Islet of Langerhans (tissue), 1 donor: ENCODE measurements around the gene GPHN.

Experiments used
- FAIRE-seq: peaks from one replicate; lab custom pipeline; 2011; peaks lifted over from hg19 to GRCh38; lab: Jason Lieb, UNC

The GPHN gene

DNA sequence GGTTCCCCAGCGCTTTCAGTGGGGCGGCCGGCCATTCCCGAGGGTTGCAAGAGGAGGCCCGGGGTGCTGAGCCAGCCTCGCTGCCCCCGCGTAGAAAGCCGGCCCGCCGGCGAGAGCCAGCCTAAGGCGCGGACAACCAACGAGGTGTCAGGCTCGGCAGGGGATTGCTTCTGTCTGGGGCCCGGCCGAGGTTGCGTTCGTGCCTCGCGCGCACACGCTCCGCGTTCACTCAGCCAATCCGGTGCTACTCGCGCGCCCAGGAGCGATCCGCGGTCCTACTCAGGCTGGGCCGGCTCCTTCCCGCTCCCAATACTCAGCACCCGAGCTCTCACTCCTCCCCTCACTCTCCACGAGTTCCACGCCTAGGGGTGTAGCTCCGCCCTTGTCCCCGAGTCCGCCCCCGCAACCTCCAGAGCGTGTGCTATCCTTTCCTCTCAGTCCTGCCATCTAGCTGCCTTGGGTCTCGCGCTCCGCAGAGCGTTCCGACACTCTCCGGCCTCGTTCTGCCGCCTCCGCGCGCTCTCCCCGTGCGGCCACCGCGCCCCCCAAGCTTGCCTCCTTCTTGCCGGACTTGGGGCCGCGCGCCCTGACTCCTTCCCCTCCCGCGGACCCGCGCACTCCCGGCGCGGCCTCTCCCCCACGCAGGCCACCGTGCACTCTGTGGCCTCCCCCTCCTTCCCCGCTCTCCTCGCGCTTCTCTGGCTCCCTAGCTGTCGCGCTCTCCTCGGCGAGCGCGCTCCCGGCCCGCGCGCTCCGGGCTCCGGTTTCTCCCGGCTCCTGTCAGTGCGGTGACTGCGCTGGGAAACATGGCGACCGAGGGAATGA, at the start of gene GPHN:
Gene GPHN, plus strand, starts transcription at position 426 of the 825 bp plus-strand sequence.
- FAIRE-seq: no peak

DNA sequence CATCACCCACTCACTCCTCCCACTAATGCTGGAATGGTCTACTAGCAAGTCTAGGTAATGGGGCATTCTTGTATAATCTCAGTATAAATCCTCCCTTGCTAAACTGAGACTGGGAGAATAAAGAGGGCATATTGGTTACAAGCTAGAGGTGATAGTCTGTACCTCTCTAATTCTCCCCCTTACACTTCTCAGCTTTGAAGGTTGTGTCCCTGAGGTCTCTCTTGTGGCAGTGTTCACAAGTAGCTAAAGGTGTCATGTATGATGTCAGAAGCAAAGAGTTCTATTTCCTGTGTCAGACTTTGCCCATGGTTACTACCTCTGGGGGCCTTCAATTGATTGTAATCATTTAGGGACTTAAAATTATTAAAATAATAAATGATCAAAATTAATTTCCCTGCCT, 48.3 kb upstream of the GPHN start:
- no peak for FAIRE-seq

DNA sequence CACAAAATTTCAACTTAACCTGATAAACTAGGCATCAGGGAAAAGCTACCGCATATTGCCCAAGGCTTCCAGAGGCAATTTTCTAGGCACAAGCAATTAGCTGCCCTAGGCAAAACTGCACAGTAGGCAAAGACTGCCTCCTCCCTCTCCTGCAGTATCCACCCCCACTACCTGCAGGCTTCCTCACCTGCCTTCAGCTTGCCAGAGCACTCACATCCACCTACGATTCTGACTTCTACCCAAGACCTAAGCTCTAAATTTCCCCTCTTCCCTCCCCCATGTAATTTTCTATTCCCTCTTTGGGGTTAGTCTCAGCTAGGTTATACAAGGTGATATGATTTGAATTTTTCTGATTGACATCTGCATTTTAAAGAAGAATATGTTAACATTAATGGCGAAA, 43.7 kb upstream of the GPHN start:
- FAIRE-seq: no peak

DNA sequence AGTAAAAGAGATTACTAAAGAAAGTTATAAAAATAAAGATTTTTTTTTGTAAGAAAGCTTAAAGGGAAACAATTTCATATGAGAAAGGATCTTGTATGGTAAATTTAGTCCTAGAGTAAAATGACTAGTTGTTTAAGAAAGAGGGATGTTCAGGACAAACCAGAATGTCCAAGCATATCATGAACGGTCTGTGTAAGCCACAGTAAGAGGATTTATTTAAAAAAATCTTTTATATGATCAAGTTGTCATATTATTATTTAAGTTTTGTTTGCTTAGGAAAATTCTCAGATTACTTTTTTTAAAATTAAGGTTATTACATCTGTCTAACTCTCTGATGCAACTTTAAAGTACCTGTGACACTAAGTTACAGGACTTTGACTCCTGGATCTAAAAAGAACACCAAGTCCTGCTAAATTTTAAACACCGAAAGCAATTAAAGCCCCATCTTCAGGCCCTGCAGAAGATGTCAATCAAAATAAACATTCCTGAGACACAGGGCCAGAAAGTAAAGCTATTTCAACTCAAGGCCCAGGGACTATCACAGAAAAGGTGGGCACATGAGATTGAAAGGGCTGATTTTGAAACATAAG, 39.1 kb upstream of the GPHN start:
- no peak for FAIRE-seq

DNA sequence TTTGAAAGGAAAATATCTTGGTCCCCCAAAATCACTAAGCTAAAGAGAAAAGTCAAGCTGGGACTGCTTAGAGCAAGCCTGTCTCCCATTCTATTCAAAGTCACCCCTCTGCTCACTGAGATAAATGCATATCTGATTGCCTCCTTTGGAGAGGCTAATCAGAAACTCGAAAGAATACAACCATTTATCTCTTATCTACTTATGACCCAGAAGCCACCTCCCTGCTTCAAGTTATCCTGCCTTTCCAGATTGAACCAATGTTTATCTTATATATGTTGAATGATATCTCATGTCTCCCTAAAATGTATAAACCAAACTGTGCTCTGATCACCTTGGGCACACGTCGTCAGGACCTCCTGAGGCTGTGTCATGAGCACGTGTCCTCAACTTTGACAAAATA, 36.4 kb upstream of the GPHN start:
- no peak for FAIRE-seq

DNA sequence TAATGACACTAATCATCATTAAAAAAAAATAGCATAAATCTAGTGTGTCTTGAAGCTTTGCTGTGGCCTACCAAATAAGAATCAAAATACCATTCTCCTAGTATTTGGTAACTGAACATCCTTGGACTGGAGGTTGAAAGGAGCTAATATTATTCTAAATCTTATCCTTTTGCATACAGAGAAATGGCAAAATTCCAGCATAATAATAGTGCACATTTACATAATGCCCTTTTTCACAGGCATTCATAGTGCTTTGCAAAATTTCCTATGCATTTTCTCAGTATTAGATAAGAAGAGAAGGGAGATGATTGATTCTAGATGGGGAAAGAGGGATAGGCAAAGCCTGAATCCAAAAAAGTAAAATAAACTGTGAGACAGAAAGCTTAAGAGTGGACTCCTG, 35.7 kb upstream of the GPHN start:
- no peak for FAIRE-seq

DNA sequence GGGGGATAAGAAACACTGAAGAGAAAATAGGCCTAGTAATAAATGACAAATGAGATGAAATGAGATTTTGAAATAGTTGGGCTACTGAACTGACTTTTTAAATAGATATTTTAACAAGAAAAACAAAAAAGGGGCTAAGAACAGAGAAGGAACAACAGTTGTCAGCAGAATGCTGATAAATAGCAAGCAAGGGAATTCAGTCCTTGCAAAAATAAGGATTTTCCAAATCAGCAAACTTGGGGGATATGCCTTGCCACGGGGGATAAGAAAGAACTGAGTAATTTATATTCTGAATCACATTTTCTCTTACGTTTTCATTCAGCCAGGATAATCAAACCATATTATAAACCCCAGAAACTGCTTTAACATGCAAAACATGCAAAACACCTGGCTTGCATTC, 34.7 kb upstream of the GPHN start:
- FAIRE-seq: no peak

DNA sequence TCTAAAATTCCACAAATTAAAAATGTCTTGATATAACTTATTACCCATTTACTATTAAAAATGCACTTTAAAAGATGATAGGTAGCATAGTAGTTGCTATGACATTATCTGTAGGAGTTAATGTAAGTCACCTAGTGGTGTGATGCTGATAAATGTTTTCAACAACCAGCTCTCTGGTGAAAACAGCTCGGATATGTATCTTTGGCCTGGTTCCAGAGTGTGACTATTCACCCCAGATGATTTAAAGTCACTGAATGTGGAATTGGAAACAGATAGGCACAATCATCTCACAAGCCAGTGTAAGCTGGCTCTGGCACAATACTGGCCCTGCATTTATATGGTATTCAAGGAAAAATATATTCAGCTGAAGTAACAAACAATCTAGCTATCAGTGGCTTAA, 31.0 kb upstream of the GPHN start:
- no peak for FAIRE-seq

DNA sequence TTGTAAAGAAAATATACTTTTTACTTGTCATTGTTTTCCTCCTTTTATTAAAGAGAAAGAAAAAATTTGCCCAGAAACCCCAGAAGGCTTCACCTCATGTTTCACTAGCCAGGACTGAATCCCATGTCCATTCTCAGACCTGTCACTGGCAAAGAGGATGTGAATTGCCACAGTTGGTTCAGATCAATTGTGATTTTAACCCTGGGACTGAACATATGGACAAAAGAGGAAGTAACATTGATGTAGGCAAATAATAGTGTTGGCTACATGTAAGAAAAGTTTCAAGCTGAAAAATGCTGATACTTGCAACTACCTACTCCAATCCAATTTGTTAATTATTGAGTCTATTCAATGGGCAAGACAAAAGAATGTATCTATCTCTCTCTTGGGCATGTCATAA, 30.4 kb upstream of the GPHN start:
- no peak for FAIRE-seq

DNA sequence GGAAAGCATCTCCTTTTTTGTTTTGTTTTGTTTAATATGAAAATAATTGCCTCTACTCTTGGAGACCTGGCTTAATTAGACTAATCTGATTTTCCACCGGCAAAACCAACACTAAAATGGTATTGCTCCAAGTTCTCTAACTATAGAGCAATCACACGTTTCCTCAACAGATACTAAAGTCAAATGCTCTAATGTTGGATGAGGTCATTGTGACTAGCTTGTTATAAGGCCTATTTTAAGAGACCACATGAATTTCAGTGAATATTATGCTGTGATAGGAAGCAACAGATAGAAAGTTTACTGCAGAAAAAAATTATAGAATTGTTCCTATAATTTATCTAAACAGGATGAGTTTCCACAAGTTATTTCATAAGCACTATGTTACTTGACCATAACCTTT, 25.1 kb upstream of the GPHN start:
- FAIRE-seq: no peak

DNA sequence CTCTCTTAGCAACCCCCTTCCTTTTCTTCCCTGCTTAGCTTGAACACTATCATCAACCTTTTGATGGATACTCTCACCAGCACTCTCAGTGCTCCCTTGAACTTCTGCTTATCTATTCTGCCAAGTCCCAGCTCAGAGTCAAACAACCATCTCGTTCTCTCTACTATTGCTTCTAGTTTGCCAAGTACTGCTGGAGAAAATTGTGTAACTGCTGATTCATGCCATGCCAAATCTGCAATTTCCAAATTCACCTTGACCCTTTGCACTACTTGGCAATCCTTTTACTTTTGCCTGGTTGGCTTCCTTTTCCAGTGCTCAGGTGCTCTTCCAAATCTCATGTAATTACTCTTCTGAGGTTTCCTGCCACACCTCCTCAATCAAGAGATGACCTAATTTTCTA, 24.6 kb upstream of the GPHN start:
- no peak for FAIRE-seq

DNA sequence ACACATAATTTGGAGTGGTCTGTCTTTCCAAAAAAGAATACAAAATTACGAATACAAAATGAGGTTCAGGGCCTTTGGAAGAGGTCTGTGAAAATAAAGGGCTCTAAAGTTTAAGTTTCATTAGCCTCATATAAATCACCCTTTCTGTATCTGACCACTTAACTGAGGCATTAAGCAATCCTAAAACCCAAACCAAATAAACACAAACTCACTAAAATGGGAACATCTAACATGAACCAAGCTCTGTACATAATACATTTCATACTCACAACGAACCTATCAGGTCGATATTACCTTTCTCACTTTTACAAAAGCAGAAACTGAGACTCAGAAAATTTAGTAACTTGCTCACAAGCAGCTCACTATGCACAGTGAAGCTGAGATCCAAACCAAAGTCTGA, 22.9 kb upstream of the GPHN start:
- no peak for FAIRE-seq

DNA sequence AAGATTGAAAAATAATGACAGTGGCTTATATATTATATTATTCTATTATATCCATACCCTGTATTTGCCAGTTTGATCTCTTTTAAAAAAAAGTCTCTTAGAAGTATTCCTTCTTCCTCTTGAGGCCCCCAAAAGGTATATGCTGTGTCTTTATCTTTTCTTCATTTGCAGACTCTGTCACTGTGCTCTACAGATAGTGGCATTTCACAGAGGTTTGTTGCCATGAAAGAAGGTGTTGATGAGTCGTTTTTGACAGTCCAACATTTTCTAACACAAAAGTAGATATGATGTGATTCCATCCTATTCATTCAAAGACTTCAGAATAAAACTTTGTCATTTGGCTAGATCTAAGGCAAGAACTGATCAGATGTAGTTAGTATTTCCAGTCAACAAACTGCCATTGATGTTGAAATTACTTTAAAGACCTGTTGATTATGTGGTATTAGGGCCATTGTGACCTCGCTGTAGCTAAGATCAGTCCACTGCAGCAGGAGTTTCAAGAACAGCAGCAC, 22.0 kb upstream of the GPHN start, which contains the start of gene CCDC196:
Gene CCDC196, plus strand, starts transcription at position 462 of the 512 bp plus-strand sequence. CDS start 132 bp downstream, outside the sequence.
- FAIRE-seq: no peak

DNA sequence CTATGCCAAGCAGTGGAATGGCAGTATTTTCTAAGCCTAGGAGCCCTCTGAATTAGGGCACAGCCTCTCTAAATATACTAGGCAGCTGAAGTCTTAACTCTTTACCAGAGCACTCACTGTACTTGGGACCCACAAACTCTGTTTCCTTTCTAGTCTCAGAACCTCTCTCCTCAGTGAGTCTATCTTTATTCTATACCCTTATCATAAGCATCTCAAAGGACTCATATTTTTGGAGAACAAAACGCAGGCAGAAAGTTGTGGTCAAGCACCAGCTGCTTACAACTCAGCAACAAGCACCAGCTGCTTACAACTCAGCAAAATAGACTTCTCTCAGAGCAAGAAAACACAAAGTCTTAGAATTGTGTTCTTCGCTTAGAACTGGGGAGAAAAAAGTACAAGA, 20.8 kb upstream of the GPHN start:
- no peak for FAIRE-seq

DNA sequence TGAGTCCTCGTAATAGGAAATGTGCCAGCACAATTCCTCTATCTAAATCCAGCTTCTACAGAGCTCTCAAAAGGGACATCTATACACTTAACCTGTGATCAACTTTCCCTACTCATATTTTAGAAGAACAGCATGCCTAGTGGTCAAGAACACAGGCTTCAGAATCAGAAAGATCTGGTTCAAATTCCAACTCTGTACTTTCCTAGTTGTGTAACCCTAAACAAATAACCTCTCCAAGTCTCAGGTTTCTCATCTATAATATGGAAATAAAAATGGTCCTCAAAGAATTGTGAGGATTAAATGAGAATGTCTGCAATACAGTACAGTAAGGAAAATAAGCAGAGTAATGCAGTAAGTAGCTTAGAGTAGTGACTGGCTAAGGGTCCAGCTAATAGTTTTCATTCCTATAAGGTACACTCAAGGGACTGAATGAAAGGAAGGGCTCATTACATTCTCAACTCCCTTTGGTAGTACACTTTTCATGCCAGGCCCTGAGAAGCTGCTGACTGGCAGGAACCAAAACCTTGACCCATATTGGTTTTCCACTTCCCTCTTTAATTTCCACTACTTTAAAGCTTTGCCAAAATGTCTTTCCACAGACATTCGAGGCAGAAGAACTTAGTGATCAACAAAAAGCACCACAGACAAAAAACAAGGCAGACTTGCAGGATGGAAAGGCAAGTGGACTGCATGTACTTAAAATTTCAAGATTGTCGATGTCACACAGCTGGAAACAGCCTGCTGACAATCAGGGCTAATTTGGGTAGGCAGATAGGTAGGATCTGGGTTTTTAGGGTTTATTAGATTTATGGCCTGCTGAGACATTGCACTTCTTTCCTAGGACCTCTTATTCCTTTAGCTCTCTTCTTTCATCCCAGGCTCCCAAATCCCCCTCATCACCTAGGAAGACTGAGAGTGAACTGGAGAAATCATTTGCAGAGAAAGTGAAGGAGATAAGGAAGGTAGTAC, 17.5 kb upstream of the GPHN start:
- no peak for FAIRE-seq

DNA sequence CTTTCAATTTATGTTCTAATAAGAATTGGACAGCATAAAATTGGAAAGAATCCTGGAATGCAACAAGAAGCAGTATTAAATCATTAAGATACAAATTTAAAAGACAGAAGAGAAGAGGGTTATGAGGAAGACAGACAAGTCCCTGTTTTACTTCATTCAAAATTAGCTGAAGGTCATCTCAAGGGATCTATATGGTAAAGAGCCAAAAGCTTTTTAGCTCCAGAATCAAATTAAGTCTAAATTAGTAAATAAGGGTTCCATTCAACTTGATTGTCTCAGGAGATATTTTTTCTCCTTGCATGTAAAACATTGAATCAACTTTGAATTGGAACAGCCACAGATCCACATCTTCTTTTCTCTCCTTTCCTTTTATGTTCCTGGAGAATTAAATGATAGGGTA, 14.2 kb upstream of the GPHN start:
- FAIRE-seq: no peak

DNA sequence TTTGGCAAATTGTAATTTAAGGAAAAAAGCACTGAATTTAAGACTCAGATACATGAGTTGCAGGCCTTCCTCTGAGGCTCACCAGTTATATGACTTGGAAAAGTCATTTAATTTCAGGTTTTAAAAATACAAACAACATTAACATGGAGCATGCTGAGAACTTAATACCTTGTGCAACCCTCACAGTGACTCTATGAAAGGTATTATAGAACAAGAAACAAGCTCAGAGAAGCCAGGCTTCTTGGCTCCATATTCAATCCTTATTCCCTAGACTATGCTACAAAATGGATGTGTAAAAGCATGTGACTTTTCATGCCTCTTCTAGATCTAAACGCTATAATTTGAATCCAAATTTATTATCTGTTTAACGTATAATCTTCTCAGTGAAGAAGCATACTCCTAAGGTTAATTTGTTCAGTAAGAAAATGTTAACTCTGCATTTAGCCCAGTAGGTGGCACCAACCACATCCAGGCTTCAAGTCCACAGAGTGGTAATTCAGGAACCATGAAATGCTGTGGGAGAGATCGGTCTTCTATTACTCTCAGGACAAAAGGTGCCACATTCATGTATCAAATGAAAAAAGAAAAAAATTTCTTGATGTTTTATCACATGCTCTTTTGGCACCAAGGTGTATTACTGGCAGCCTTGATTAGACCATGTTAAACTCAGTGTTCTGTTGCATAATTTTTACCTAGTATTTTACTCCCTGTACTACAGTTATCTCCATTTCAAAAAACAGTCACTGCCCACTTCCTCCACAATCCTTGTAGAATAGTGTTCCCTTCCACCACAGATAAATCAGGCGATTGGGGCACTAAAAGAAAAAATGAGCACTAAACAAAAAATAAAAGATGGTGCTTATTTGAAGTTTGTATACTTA, 12.5 kb upstream of the GPHN start:
- peak; percentile 96 for FAIRE-seq

DNA sequence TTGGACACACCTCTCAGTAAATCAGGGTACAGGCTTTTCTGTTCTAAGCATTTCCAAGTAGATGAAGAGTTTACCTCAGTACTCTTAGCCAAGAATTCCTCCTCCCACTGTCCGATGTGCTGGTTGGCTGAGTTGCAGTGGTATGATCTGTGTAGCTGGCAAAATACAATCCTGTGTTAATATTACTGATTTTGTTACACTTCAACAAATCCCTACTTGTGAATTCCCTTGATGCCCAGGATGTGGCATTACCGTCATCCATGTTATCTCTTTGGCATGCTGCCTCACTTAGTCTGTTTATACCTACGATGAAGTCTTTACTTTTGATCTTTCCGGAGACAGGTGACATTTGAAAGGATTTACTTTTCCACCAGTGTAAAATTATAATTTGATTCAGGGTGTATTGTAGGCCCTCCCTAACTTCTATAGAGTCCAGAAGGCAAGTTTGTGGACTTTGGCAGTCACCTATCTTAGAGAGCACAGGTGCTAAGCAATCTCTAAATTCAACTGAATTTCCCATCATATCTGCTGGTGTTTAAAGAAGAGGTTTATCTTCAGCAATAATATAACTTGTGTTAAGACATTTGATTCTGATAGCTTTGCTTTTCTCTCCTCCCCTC, 11.6 kb upstream of the GPHN start:
- FAIRE-seq: no peak

DNA sequence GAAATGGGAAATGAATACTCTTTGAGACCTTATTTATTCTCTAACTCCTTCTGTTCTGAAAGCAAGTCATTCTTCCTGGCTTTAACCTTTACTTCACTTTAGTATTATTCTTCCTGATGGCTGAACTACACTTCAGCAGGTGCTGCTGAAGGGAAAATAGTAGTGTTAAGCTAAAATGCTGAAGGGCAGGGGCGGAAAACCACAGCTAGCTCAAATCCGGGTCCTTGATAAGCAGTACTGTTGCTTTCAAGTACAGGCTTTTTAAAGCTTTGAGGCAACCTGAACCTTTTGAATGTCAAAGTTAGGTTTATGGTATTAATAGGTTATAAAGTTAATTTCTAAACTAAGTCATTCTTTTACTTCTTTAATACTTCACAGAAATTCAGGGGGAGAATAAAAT, 11.0 kb upstream of the GPHN start:
- FAIRE-seq: no peak

DNA sequence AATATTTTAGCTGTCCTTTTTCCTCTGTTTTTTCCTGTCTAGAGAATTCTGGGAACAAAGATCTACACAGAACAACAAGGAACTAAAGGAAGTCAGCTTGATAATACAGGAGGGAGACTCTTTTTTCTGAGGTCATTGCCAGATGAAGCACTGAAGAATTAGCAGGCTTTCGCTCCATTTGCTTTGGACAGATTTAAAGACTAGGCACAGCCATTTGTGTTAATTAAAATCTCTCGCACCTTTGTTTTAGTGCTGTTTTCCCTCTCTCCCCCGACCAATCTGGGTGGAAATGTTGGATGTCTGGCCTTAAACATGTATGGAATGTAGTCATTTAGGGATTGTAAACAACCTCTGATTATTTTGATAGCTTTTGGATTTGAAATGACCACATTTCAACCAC, 9.6 kb upstream of the GPHN start:
- peak; percentile 17 for FAIRE-seq

DNA sequence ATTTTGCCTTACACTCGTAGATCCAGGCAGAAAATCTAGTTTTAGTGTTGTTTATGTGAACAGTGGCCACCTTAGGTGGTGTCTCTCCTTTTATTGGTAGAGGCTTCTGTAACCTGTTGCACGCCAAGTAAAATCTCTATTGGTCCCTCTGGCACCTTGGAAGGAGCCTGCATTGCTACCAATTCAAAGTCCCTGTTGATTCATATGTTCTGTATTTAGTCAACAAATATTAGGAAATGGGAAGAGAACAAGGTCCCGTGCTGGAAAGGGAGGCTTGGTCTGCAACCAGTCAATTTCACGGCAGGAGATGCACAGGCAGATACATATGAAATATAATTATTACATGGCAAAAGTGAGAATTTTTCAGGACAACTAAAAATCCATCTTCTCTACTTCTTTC, 6.4 kb upstream of the GPHN start:
- no peak for FAIRE-seq
